Measurements from ENCODE around the gene FJX1.
A peak's percentile ranks its signal among the peaks of the same experiment; 100 is the strongest.

Gene FJX1

GRCh38 chr11:35615921-35616900 lies 2.0 kb upstream of the FJX1 start:
- DNase-seq (ENCODE audit: extremely low read depth, low read depth): no peak
- peak; percentile 53 for TF ChIP-seq CTCF (IDR thresholded peaks at IDR 0.05; ENCODE audit: low read depth, low read length)

GRCh38 chr11:35617316-35617686 lies 959 bp upstream of the FJX1 start:
- DNase-seq (ENCODE audit: extremely low read depth, low read depth): no peak
- no peak for TF ChIP-seq CTCF (IDR thresholded peaks at IDR 0.05; ENCODE audit: low read depth, low read length)

GRCh38 chr11:35618497-35619115 lies 346 bp downstream of the FJX1 start:
- DNase-seq (ENCODE audit: extremely low read depth, low read depth): no peak
- TF ChIP-seq CTCF (IDR thresholded peaks at IDR 0.05; ENCODE audit: low read depth, low read length): no peak; the same call in 1 of the 2 replicates

GRCh38 chr11:35619116-35619854 lies 1.0 kb downstream of the FJX1 start:
- no peak for DNase-seq (ENCODE audit: extremely low read depth, low read depth)
- no peak for TF ChIP-seq CTCF (IDR thresholded peaks at IDR 0.05; ENCODE audit: low read depth, low read length)

GRCh38 chr11:35619855-35620640 lies 1.8 kb downstream of the FJX1 start:
- no peak for DNase-seq (ENCODE audit: extremely low read depth, low read depth)
- no peak; the same call in 1 of the 2 replicates for TF ChIP-seq CTCF (IDR thresholded peaks at IDR 0.05; ENCODE audit: low read depth, low read length)

GRCh38 chr11:35620795-35621194 lies 2.5 kb downstream of the FJX1 start:
- DNase-seq (ENCODE audit: extremely low read depth, low read depth): no peak
- no peak for TF ChIP-seq CTCF (IDR thresholded peaks at IDR 0.05; ENCODE audit: low read depth, low read length)
